ENCODE results near the gene RAPGEF3. TPM values are rescaled to one million over a fixed set of nuclear protein-coding genes. Genes with fewer than 3 reads are reported as not detected.
A peak's percentile ranks its signal among the peaks of the same experiment; 100 is the strongest.

RAPGEF3 gene
- total and polyA plus RNA-seq, 2 donors from 2014 or later: 84.3 to 179 TPM

GRCh38 chr12:47807338-47807737 is 48.7 kb upstream of the RAPGEF3 start:
- intact Hi-C loops (cut with DNase I): no loop called here
- TF ChIP-seq CTCF (IDR thresholded peaks at IDR 0.05; ENCODE audit: borderline replicate concordance, extremely low read depth, insufficient read depth): no peak

GRCh38 chr12:47805417-47805816 is 46.7 kb upstream of the RAPGEF3 start:
- Histone ChIP-seq H3K4me1 (ENCODE audit: control insufficient read depth in 2 of 3, insufficient read depth in 2 of 3, low read depth in 1 of 3, low read length in 3 of 3) (peaks cover 0 to 67% (median 34%) of the 10 kb centered on the region in 3 donors), H3K36me3 (ENCODE audit: control insufficient read depth in 2 of 3, insufficient read depth in 3 of 3, low read length in 3 of 3) (no peaks in the 10 kb centered on the region), H3K9me3 (ENCODE audit: control insufficient read depth in 2 of 3, insufficient read depth in 1 of 3, low read length in 3 of 3) (no peaks in the 10 kb centered on the region), H3K27ac (ENCODE audit: low read depth in 2 of 2, low read length in 2 of 2) (no peak overlapping the region), H3K4me3 (ENCODE audit: low read length in 3 of 3) (no peak overlapping the region), H3K9ac (ENCODE audit: low read length in 3 of 3) (no peak overlapping the region), H3K27me3 (ENCODE audit: control insufficient read depth, insufficient read depth, low read length) (no peaks in the 10 kb centered on the region)
- intact Hi-C loops (cut with DNase I): no loop called here
- TF ChIP-seq CTCF (IDR thresholded peaks at IDR 0.05; ENCODE audit: borderline replicate concordance, extremely low read depth, insufficient read depth): no peak
- DNase-seq (no peak), FAIRE-seq (no peak)

More at GRCh38 chr12:47807338-47807737, 48.7 kb upstream of the RAPGEF3 start:
- no peak for FAIRE-seq
- Histone ChIP-seq H3K4me1 (ENCODE audit: control insufficient read depth in 2 of 3, insufficient read depth in 2 of 3, low read depth in 1 of 3, low read length in 3 of 3) (peaks cover 4 to 65% (median 43%) of the 10 kb centered on the region in 3 donors), H3K9ac (ENCODE audit: low read length in 3 of 3) (no peak overlapping the region), H3K36me3 (ENCODE audit: control insufficient read depth in 2 of 3, insufficient read depth in 3 of 3, low read length in 3 of 3) (no peaks in the 10 kb centered on the region), H3K4me3 (ENCODE audit: low read length in 3 of 3) (no peak overlapping the region), H3K9me3 (ENCODE audit: control insufficient read depth in 2 of 3, insufficient read depth in 1 of 3, low read length in 3 of 3) (no peaks in the 10 kb centered on the region), H3K27ac (ENCODE audit: low read depth in 2 of 2, low read length in 2 of 2) (peak overlapping the region in 1 of 2 donors; percentile 45), H3K27me3 (ENCODE audit: control insufficient read depth, insufficient read depth, low read length) (no peaks in the 10 kb centered on the region)
- DNase-seq: no peak

GRCh38 chr12:47804171-47804570 is 45.5 kb upstream of the RAPGEF3 start:
- no peak overlapping the region for H3K4me3 ChIP-seq (ENCODE audit: low read length in 3 of 3)
- intact Hi-C loops (cut with DNase I): no loop called here
- H3K27ac ChIP-seq (ENCODE audit: low read depth in 2 of 2, low read length in 2 of 2): no peak overlapping the region
- no peaks in the 10 kb centered on the region for H3K9me3 ChIP-seq (ENCODE audit: control insufficient read depth in 2 of 3, insufficient read depth in 1 of 3, low read length in 3 of 3)
- H3K9ac ChIP-seq (ENCODE audit: low read length in 3 of 3): no peak overlapping the region
- FAIRE-seq (no peak), DNase-seq (no peak)
- H3K36me3 ChIP-seq (ENCODE audit: control insufficient read depth in 2 of 3, insufficient read depth in 3 of 3, low read length in 3 of 3): no peaks in the 10 kb centered on the region
- TF ChIP-seq CTCF (IDR thresholded peaks at IDR 0.05; ENCODE audit: borderline replicate concordance, extremely low read depth, insufficient read depth): no peak
- peaks cover 0 to 74% (median 34%) of the 10 kb centered on the region in 3 donors for H3K4me1 ChIP-seq (ENCODE audit: control insufficient read depth in 2 of 3, insufficient read depth in 2 of 3, low read depth in 1 of 3, low read length in 3 of 3)
- no peaks in the 10 kb centered on the region for H3K27me3 ChIP-seq (ENCODE audit: control insufficient read depth, insufficient read depth, low read length)

Data from kidney (tissue), 14 donors.